ENCODE results near the gene COQ10A.

DNA sequence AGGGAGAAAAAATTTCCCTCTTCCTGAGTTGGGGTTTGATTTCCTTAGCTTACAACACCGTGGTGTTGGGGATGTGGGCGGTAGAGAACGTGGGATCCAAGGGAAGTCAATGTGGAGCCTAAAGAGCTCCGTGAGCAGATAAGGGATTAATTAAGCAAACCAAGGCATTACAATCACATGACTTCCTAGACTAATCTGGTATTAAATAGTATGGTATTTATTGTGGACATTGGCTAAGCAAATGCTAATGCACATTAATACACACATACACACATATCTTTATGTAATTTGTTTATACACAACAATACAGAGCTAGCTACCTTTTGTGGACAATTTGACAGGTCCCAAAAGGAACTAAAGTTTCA lies 44.2 kb upstream of the COQ10A start:
- TF ChIP-seq CTCF (conservative IDR thresholded peaks at IDR 0.05 in 1 of 2, IDR thresholded peaks at IDR 0.05 in 1 of 2; ENCODE audit: low read depth in 1 of 2, low read length in 2 of 2) (no peak), EZH2 (IDR thresholded peaks at IDR 0.05; ENCODE audit: low read length, missing control alignments) (no peak)
